HG03097 (cell line): Measurements from ENCODE around the gene KCNJ4.
"Not testable (repeated sequence)": the region's sequence is repeated elsewhere in the genome, so short reads cannot be mapped to it uniquely, and the experiment has no call there.

ENCODE experiments used
- ATAC-seq: cut with Tn5 transposase; IDR thresholded peaks from one replicate; pipeline ENCODE4 v1.9.1; 2021; ENCODE audit not compliant: unreplicated experiment, low FRiP score

The KCNJ4 gene

DNA sequence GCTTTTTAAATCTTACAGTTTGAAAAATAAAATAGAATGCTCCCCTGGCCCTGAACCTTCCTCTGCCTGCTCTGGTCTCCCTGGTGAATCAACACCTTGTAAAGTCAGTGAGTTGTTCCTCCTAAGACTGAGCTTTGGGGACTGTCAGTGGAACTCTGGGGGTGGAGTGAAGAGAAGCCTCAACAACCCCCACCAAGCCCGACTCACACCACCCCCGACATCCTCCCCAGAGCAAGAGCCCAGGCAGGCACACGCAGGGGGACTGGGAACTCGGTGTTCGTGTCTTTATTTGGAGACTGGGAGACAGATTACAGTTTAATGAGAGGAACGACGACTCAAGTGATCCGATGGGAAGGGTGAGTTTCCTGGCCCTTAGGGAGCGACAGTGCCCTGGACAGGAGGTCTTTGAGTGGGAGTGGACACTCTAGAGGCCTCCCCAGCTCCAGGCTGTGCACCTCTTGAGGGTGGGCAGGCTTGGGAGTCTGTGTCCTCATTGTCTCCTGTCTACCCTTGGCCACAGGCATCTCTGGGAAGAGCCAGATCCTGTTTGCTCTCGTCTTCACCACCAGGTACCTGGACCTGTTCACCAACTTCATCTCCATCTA lies 19.1 kb upstream of the KCNJ4 start:
- no peak for ATAC-seq

DNA sequence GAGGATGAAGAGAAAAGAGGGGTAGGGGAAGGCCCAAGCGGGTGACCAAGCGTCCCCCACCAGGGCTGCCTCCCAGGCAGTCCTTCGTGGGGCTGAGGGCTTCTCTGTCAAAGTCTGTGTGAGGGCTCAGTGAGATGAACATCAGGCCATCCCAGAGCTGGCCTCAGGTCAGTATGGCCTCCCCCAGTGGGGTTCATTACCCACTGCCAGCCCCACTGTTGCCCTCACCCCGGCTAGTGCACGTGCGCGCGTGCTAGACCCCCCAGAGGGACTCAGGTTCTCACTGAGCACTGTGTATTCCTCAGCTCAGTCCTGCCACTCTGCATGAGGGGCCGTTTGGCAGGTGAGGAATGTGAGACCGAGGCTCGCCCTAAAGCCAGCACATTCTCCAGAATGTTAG lies 16.2 kb upstream of the KCNJ4 start:
- ATAC-seq, result no peak

DNA sequence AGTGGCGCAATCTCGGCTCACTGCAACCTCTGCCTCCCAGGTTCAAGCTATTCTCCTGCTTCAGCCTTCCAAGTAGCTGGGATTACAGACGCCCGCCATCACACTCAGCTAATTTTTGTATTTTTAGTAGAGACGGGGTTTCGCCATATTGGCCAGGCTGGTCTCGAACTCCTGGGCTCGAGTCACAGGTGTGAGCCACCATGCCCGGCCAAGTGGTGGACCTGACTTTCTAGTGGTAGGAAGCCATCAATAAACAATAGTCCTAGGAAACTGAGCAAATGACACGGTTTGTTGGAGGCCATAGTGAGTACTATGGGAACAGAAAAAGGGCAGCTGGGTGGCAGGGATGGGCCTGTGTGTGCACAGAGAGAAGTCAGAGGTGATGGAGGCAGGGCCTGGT lies 15.2 kb upstream of the KCNJ4 start:
- not testable (repeated sequence) for ATAC-seq

- ATAC-seq, result no peak
Observed at GRCh38 chr22:38469306-38469781, 14.3 kb upstream of the KCNJ4 start.

GRCh38 chr22:38468443-38469305 lies 13.7 kb upstream of the KCNJ4 start:
- ATAC-seq, result no peak

DNA sequence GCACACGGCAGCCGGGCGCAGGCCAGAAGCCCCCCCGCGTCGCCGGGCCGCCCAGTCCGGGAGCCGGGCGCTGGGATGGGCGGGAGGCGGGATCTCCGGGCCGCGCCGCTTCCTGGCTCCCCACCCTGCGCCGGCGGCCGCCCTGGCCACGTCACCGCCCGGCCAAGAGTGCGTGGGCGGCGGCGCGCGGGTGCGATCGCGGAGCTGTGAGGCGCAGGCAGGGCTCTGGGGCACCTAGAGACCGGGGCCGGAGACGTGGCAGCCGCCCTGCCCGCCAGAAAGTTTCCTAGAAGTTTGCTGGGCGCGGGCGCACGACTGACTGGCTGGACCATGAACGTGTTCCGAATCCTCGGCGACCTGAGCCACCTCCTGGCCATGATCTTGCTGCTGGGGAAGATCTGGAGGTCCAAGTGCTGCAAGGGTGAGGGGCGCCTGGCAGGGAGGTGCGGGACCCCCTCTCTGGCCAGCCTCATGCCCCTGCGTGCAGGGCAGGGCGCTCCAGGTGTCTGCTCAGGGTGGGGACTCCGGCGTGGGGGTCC lies 13.0 kb upstream of the KCNJ4 start, which contains the start of gene KDELR3:
Gene KDELR3 (plus strand): TSS at position 193 of the 539 bp plus-strand sequence. CDS start 138 bp downstream, at position 331.
- ATAC-seq, result no peak

GRCh38 chr22:38467438-38467903 lies 12.5 kb upstream of the KCNJ4 start:
- no peak for ATAC-seq

DNA sequence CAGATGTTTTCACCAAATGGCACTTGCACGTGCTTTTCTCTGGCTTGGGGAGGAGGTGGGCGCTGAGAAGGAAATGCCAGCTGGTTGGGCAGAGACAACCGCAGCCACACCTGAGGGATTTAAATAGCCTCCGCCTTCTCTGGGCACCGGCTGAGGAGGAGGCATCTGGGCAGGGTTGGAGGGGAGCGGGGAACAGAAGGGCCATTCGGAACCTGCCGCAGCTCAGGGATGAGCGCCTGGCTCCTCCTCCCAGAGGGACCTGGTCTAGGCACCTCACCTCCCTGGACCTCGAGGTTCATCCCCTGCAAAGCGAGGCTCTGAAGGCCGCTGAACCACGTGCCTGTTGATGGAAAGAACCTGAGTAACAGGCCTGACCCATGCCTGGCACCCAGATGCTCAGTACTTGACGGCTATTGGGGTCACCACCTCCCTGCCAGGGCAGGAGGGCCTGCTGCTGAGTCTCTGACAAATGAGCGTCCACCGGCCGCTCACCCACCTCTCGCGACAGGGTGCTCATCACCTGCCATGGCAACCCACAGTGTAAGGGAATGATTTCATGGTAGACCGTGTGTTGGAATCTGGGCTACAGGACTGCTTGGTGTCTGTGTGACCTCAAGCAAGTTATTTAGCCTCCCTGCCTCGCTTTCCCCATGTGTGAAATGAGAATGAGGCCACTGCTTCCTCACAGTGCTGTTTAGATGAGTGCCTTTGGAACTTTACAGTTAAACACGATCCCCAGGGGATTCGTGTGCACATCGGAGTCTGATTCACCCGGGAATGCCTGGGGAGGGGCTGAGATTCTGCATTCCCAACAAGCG lies 10.9 kb upstream of the KCNJ4 start:
- ATAC-seq, result no peak

DNA sequence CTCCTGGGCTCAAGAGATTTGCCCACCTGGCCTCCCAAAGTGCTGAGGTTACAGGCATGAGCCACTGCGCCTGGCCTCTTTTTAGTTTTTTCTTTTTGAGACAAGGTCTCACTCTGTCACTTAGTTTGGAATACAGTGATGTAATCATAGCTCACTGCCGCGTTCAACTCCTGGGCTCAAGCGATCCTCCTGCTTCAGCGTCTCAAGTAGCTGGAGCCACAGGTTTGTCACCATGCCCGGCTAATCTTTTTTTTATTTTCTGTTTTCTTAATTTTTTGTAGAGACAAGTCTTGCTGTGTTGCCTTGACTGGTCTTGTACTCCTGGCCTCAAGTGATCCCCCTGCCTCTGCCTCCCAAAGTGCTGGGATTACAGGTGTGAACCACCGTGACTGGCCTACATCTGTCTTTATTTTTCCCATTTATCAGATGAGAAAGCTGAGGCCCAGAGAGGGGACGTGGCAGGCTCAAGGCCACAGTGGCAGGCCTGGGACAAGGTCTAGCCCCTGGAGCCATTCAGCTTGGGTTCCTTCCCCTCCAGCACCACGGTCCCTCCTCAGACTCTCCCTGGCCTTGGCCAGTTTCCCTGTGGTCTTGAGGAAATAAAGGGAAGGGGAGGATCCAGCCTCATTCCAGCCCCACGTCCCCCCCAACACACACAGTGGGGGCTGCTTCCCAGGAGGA lies 10.1 kb upstream of the KCNJ4 start:
- no peak for ATAC-seq

GRCh38 chr22:38462960-38463784 lies 8.2 kb upstream of the KCNJ4 start:
- ATAC-seq, result no peak

- no peak for ATAC-seq
Observed at GRCh38 chr22:38461414-38462081, 6.5 kb upstream of the KCNJ4 start.

DNA sequence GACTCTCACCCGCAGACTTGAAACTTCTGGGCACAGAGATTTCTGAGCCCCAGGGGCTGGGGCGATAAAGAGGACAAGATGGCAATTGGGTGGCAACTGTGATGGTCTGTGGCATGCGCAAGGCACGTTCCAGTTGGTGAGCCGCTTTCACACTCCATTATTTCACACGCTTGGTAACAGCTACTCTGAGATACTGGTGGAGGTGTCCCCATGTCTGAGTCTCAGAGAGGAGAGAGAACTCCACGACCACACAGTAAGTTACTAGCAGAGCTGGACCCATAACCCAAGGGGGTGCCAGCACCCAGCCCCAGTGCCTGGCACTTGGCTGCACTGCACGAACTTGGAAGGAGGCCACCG lies 6.0 kb upstream of the KCNJ4 start:
- ATAC-seq, result no peak

DNA sequence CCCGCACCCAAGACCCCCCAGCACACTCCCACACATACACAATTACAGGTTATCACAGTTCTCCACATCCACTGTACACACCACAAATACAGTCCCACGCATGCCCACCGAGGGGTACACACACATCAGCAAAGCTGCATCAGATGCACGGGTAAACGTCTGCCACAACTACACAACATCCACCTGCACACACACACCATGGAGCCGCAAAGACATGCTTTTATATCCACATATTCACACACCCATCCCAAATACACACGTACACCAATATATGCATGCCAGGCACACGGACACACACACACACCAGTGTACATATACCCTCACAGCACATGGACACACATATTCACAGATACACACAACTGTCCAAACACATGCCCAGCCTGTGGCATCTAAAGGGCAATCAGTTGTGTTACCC lies 5.4 kb upstream of the KCNJ4 start:
- ATAC-seq, result no peak

- ATAC-seq, result no peak
Observed at GRCh38 chr22:38456841-38457699, 2.1 kb upstream of the KCNJ4 start.

GRCh38 chr22:38456272-38456835 lies 1.4 kb upstream of the KCNJ4 start:
- ATAC-seq, result no peak

DNA sequence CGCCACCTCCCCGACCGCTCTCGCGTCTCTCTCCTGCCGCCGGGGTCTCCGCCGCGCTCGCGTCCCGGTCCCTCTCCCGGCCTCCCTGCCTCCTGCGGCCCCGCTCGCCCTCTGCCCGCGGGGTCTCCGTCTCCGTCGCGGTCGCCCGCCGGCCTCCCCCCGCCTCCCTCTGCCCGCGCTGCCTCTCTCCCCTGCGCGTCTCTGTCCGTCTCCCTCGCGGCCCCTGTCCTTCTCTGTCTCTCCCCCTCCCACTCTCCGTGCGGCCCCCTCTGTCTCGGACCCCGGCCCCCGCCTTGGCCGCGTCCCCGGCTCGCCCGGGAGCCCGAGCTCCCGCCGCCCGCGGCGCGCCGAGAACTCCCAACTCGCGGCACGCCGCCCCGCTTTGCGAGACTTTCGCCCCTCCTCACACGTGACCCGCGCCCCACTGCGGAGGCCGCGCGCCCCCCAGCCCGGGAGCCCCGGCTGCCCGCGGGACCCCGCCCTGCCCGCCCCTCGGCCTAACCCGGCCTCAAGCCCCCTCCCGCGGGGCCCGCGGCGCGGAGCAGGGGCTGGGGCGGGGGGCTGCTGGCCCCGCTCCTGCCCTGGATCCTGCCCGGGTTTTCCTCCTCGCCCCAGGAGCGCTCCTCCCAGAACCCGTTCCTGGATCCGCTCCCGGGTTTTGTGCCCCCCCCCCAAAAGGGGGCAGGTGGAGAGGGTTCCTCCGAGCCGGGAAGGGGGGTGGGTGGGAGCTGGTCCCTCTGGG lies 702 bp upstream of the KCNJ4 start:
- ATAC-seq, result no peak
